HG03039 (cell line): Measurements from ENCODE around the gene WDR1.

Source experiments
- ATAC-seq: cut with Tn5 transposase; IDR thresholded peaks from one replicate; pipeline ENCODE4 v1.9.1; 2021; ENCODE audit warnings: mild to moderate bottlenecking, moderate library complexity; ENCODE audit not compliant: unreplicated experiment

Gene WDR1

GRCh38 chr4:10100734-10101216, 15.8 kb downstream of the WDR1 start:
- ATAC-seq = no peak

- no peak for ATAC-seq
These were observed 16.9 kb downstream of the WDR1 start for GRCh38 chr4:10099499-10100325.

- no peak for ATAC-seq
These were observed 17.8 kb downstream of the WDR1 start for GRCh38 chr4:10098780-10099160.

- ATAC-seq = no peak
These were observed 18.5 kb downstream of the WDR1 start for GRCh38 chr4:10097906-10098779.

GRCh38 chr4:10096978-10097335, 19.6 kb downstream of the WDR1 start:
- ATAC-seq = no peak

GRCh38 chr4:10096201-10096977, 20.2 kb downstream of the WDR1 start:
- ATAC-seq = peak; percentile 79

GRCh38 chr4:10095296-10095991, 21.2 kb downstream of the WDR1 start:
- ATAC-seq = no peak

- no peak for ATAC-seq
These were observed 21.8 kb downstream of the WDR1 start for GRCh38 chr4:10094841-10095240.

GRCh38 chr4:10093801-10094552, 22.6 kb downstream of the WDR1 start:
- ATAC-seq = no peak

- no peak for ATAC-seq
These were observed 23.4 kb downstream of the WDR1 start for GRCh38 chr4:10093271-10093621.

GRCh38 chr4:10092481-10093270, 23.9 kb downstream of the WDR1 start:
- ATAC-seq = no peak

GRCh38 chr4:10091531-10092181, 24.9 kb downstream of the WDR1 start:
- ATAC-seq = no peak

- ATAC-seq = no peak
These were observed 25.9 kb downstream of the WDR1 start for GRCh38 chr4:10090467-10091250.

GRCh38 chr4:10089346-10089745, 27.3 kb downstream of the WDR1 start:
- ATAC-seq = no peak

- ATAC-seq = no peak
These were observed 28.2 kb downstream of the WDR1 start for GRCh38 chr4:10088135-10089010.

GRCh38 chr4:10087152-10087791, 29.3 kb downstream of the WDR1 start:
- ATAC-seq = no peak
